GM12878 (cell line): ENCODE data around the gene MDGA2. TPM values are rescaled to one million over a fixed set of nuclear protein-coding genes. Genes with fewer than 3 reads are reported as not detected.

Experiments
- ATAC-seq: fragments of 200-7000 bp; cut with Tn5 transposase; 3 replicates; pipeline ENCODE4 v1.9.1; 2020; ENCODE audit warnings: mild to moderate bottlenecking, moderate library complexity
- BruUV-seq: library from RNA; stranded (reverse); fragments of 400-500 nt; replicated peaks from 2 replicates; lab custom pipeline; 2021; lab: Mats Ljungman, UMichigan
- CTCF ChIA-PET: fragments of 300-600 bp; sonication (Branson Sonifier 250); formaldehyde crosslinking; extraction: SDS; loops from one replicate; lab custom pipeline; 2021; ENCODE audit warnings: inconsistent platforms; lab: Yijun Ruan, JAX
- POLR2A ChIA-PET: fragments of 350-600 bp; formaldehyde crosslinking; extraction: SDS; loops from one replicate; lab custom pipeline; 2021; ENCODE audit warnings: inconsistent platforms; lab: Charles Lee
- RAD21 ChIA-PET: fragments of 300-600 bp; sonication (Branson Sonifier 250); formaldehyde crosslinking; loops from one replicate; lab custom pipeline; 2023; ENCODE audit warnings: antibody characterized with exemption; ENCODE audit not compliant: unreplicated experiment; lab: Charles Lee
- SMC1A ChIA-PET: fragments of 300-600 bp; sonication (Branson Sonifier 250); formaldehyde crosslinking; loops from one replicate; lab custom pipeline; 2023; ENCODE audit not compliant: unreplicated experiment, uncharacterized antibody; lab: Charles Lee
- DNase-seq: peaks from one replicate; pipeline ENCODE4 v3.0.0-alpha.2; 2011; ENCODE audit warnings: low read depth, low spot score
- FAIRE-seq: peaks from 3 replicates; lab custom pipeline; 2011; peaks lifted over from hg19 to GRCh38; lab: Jason Lieb, UNC
- H2AFZ ChIP-seq: 2 replicates; pipeline ENCODE4 v1.6.0; 2011; ENCODE audit warnings: low read depth, low read length, control low read depth; ENCODE audit not compliant: control insufficient read depth
- H3K27ac ChIP-seq: 2 replicates; pipeline ENCODE4 v1.5.1; 2011; ENCODE audit warnings: control low read depth; ENCODE audit not compliant: control insufficient read depth, insufficient read depth
- H3K27me3 ChIP-seq, 2 experiments: replicated peaks in 1 of 2; 2 replicates each; pipeline versions ENCODE4 v1.6.0 to v1.6.1; 2011; ENCODE audit warnings: low read length in 1 of 2; ENCODE audit not compliant: control insufficient read depth in 2 of 2, insufficient read depth in 2 of 2
- H3K36me3 ChIP-seq, 2 experiments: 2 replicates each; pipeline ENCODE4 v1.5.1; 2011; ENCODE audit warnings: low read length in 1 of 2; ENCODE audit not compliant: control insufficient read depth in 2 of 2, insufficient read depth in 2 of 2
- H3K4me1 ChIP-seq: 2 replicates; pipeline ENCODE4 v1.6.1; 2011; ENCODE audit warnings: mild to moderate bottlenecking, low read length, moderate library complexity, mixed read lengths; ENCODE audit not compliant: control insufficient read depth, insufficient read depth
- H3K4me2 ChIP-seq: 2 replicates; pipeline ENCODE4 v1.6.0; 2011; ENCODE audit warnings: control low read depth; ENCODE audit not compliant: control insufficient read depth, insufficient read depth
- H3K4me3 ChIP-seq: fragments of 200-600 bp; sonication (generic); 2 replicates; pipeline ENCODE4 v1.5.1; 2016
- H3K79me2 ChIP-seq: 2 replicates; pipeline ENCODE4 v1.6.0; 2011; ENCODE audit warnings: low read length; ENCODE audit not compliant: control insufficient read depth, insufficient read depth
- H3K9ac ChIP-seq: 2 replicates; pipeline ENCODE4 v1.8.0; 2011; ENCODE audit warnings: low read length, control low read depth, mixed read lengths; ENCODE audit not compliant: control insufficient read depth, insufficient read depth
- H3K9me3 ChIP-seq: replicated peaks from 3 replicates; pipeline ENCODE4 v1.5.1; 2011; ENCODE audit warnings: mild to moderate bottlenecking, low read length; ENCODE audit not compliant: control insufficient read depth, insufficient read depth
- H4K20me1 ChIP-seq: 2 replicates; pipeline ENCODE4 v1.6.0; 2011; ENCODE audit not compliant: control insufficient read depth, insufficient read depth
- BHLHE40 ChIP-seq, 2 experiments: fragments of 450-650 bp in 1 of 2; IDR thresholded peaks; 2 replicates each; pipeline ENCODE4 v1.6.1; 2011 to 2017; ENCODE audit warnings: low read depth in 2 of 2, borderline replicate concordance in 1 of 2, improper control_type of control experiment in 1 of 2, low read length in 1 of 2, mild to moderate bottlenecking in 1 of 2
- CHD2 ChIP-seq: IDR thresholded peaks from 2 replicates; pipeline ENCODE4 v1.6.1; 2011; ENCODE audit warnings: low read depth, low read length, improper control_type of control experiment, borderline replicate concordance
- IRF5 ChIP-seq: fragments of 450-650 bp; IDR thresholded peaks from 2 replicates; pipeline ENCODE4 v1.6.1; 2017; ENCODE audit warnings: borderline replicate concordance
- KAT2A ChIP-seq: conservative IDR thresholded peaks from 2 replicates; pipeline ENCODE4 v1.6.1; 2011; ENCODE audit warnings: low read depth, low read length; ENCODE audit not compliant: control insufficient read depth
- KDM1A ChIP-seq: fragments of 200-600 bp; sonication (generic); IDR thresholded peaks from 2 replicates; pipeline ENCODE4 v1.6.1; 2016; ENCODE audit warnings: borderline replicate concordance
- MLLT1 ChIP-seq: fragments of 450-650 bp; IDR thresholded peaks from 2 replicates; pipeline ENCODE4 v1.6.1; 2016; ENCODE audit warnings: mild to moderate bottlenecking
- MTA3 ChIP-seq: IDR thresholded peaks from 2 replicates; pipeline ENCODE4 v1.6.1; 2012; ENCODE audit warnings: low read length, inconsistent platforms, borderline replicate concordance
- PAX8 ChIP-seq: fragments of 450-650 bp; IDR thresholded peaks from 2 replicates; pipeline ENCODE4 v1.6.1; 2017; ENCODE audit warnings: mild to moderate bottlenecking, moderate library complexity
- STAT3 ChIP-seq: IDR thresholded peaks from 2 replicates; pipeline ENCODE4 v1.6.1; 2011; ENCODE audit warnings: low read depth, low read length, improper control_type of control experiment
- WGBS: methylation state at CpG from one replicate; pipeline ENCODE4 v1.1.6; 2016; ENCODE audit warnings: low lambda C conversion rate; ENCODE audit not compliant: insufficient replicate concordance, insufficient coverage; ENCODE audit errors: missing lambda C conversion rate; 5-methylcytosine and 5-hydroxymethylcytosine counted together
- in situ Hi-C: fragments of 300-500 bp; cut with MboI; formaldehyde crosslinking; loops from 9 replicates; pipeline ENCODE4 v1.14.3; 2018; ENCODE audit warnings: mixed read lengths
- intact Hi-C: fragments of 100-400 bp; cut with micrococcal nuclease; formaldehyde crosslinking; loops from one replicate; pipeline ENCODE4 v1.14.2; 2022; ENCODE audit not compliant: unreplicated experiment
- polyA plus RNA-seq, 11 experiments: library from polyadenylated mRNA; depleted of rRNA in 4 of 11; unstranded in 6 of 11; stranded (reverse) in 5 of 11; fragments of >200 nt; fragmentation: Nextera tagmentation in 4 of 11; fragmentation: Illumina TruSeq in 1 of 11; extraction: Ambion mirVana in 4 of 11; extraction: Trizol in 1 of 11; gene quantifications; 1 replicate in 1 of 11; 2 replicates in 10 of 11; pipeline versions ENCODE4 v1.2.1 to v1.2.3, GENCODE V29; 2011 to 2016; ENCODE audit warnings: inconsistent platforms in 2 of 11, missing spikeins in 2 of 11, low read depth in 1 of 11
- total RNA-seq, 4 experiments: library from RNA; depleted of rRNA in 3 of 4; stranded (reverse); fragments of >200 nt in 3 of 4; fragmentation: Illumina TruSeq in 1 of 4; extraction: Trizol in 1 of 4; gene quantifications; 2 replicates each; pipeline versions ENCODE4 v1.2.1 to v1.2.3, GENCODE V29; 2013 to 2021
- TF ChIP-seq, protein P1 (sequence below): fragments of 450-650 bp; IDR thresholded peaks from 2 replicates; pipeline ENCODE4 v1.6.1; 2017; ENCODE audit warnings: mild to moderate bottlenecking, moderate library complexity
- TF ChIP-seq, protein P2 (sequence below): IDR thresholded peaks from 2 replicates; pipeline ENCODE4 v1.6.1; 2012; ENCODE audit warnings: mild to moderate bottlenecking, low read depth, low read length

The MDGA2 gene
- total and polyA plus RNA-seq, 10 of the 15 experiments (the other 5 are each of a cell fraction or from before 2014, with no cell fraction given), result not detected

- TF ChIP-seq IRF5 (no peak), PAX8 (no peak)
- TF ChIP-seq, protein P1, sequence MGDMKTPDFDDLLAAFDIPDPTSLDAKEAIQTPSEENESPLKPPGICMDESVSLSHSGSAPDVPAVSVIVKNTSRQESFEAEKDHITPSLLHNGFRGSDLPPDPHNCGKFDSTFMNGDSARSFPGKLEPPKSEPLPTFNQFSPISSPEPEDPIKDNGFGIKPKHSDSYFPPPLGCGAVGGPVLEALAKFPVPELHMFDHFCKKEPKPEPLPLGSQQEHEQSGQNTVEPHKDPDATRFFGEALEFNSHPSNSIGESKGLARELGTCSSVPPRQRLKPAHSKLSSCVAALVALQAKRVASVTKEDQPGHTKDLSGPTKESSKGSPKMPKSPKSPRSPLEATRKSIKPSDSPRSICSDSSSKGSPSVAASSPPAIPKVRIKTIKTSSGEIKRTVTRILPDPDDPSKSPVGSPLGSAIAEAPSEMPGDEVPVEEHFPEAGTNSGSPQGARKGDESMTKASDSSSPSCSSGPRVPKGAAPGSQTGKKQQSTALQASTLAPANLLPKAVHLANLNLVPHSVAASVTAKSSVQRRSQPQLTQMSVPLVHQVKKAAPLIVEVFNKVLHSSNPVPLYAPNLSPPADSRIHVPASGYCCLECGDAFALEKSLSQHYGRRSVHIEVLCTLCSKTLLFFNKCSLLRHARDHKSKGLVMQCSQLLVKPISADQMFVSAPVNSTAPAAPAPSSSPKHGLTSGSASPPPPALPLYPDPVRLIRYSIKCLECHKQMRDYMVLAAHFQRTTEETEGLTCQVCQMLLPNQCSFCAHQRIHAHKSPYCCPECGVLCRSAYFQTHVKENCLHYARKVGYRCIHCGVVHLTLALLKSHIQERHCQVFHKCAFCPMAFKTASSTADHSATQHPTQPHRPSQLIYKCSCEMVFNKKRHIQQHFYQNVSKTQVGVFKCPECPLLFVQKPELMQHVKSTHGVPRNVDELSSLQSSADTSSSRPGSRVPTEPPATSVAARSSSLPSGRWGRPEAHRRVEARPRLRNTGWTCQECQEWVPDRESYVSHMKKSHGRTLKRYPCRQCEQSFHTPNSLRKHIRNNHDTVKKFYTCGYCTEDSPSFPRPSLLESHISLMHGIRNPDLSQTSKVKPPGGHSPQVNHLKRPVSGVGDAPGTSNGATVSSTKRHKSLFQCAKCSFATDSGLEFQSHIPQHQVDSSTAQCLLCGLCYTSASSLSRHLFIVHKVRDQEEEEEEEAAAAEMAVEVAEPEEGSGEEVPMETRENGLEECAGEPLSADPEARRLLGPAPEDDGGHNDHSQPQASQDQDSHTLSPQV, result no peak
These were observed 485.4 kb downstream of the MDGA2 start (continued) for GRCh38 chr14:47189911-47190484.

DNA sequence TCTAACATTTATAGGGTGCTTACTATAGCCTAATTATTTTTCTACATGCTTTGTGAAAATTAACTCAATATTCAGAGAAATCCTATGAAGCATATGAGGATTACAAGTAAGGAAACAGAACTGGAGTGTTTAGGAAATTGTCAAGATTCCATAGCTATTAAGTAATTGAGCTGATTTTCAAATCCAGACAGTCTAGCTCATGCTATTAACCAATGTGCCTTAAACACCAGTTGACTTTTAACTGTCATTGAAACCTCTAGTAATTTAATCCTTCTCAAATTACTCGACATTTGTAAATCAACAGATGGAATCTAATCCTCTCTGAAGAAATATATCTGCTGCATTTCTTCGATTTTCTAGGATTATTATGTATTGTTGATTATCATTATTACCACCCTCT, 488.9 kb downstream of the MDGA2 start:
- no peak for ATAC-seq
- no peaks in the 10 kb centered on the region for H3K9me3 ChIP-seq
- TF ChIP-seq PAX8 (no peak), CHD2 (no peak), MTA3 (no peak), MLLT1 (no peak), STAT3 (no peak), KDM1A (no peak), KAT2A (no peak), BHLHE40 (IDR thresholded peaks at IDR 0.05; ENCODE audit: borderline replicate concordance in 1 of 2, low read depth in 2 of 2, low read length in 1 of 2) (no peak)
- TF ChIP-seq, protein P2, sequence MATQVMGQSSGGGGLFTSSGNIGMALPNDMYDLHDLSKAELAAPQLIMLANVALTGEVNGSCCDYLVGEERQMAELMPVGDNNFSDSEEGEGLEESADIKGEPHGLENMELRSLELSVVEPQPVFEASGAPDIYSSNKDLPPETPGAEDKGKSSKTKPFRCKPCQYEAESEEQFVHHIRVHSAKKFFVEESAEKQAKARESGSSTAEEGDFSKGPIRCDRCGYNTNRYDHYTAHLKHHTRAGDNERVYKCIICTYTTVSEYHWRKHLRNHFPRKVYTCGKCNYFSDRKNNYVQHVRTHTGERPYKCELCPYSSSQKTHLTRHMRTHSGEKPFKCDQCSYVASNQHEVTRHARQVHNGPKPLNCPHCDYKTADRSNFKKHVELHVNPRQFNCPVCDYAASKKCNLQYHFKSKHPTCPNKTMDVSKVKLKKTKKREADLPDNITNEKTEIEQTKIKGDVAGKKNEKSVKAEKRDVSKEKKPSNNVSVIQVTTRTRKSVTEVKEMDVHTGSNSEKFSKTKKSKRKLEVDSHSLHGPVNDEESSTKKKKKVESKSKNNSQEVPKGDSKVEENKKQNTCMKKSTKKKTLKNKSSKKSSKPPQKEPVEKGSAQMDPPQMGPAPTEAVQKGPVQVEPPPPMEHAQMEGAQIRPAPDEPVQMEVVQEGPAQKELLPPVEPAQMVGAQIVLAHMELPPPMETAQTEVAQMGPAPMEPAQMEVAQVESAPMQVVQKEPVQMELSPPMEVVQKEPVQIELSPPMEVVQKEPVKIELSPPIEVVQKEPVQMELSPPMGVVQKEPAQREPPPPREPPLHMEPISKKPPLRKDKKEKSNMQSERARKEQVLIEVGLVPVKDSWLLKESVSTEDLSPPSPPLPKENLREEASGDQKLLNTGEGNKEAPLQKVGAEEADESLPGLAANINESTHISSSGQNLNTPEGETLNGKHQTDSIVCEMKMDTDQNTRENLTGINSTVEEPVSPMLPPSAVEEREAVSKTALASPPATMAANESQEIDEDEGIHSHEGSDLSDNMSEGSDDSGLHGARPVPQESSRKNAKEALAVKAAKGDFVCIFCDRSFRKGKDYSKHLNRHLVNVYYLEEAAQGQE, result no peak

More for the DNA sequence above, 488.9 kb downstream of the MDGA2 start:
- intact Hi-C loops, result no loop called here
- Histone ChIP-seq H3K4me3 (no peak overlapping the region), H3K4me1 (no peaks in the 10 kb centered on the region), H3K79me2 (no peaks in the 10 kb centered on the region), H2AFZ (no peak overlapping the region), H3K27ac (no peak overlapping the region), H4K20me1 (no peaks in the 10 kb centered on the region), H3K36me3 (no peaks in the 10 kb centered on the region), H3K9ac (no peak overlapping the region), H3K4me2 (no peak overlapping the region), H3K27me3 (no peaks in the 10 kb centered on the region)
- no TSS peak for BruUV-seq
- ChIA-PET RAD21 (no interaction called here), SMC1A (no interaction called here), CTCF (interaction anchor here (1.1 kb wide), 1 partner anchor 11 kb away, joined by 3 read pairs; no protein-coding TSS in a partner anchor), POLR2A (no interaction called here)
- peak; percentile 7 for FAIRE-seq
- no peak for DNase-seq
- in situ Hi-C loops, result no loop called here
- 0% methylated on average over 2 of the region's 2 CpGs for WGBS
